Posterior vena cava (tissue), 2 donors: Measurements from ENCODE around the gene ZNF200. TPM values are rescaled to one million over a fixed set of nuclear protein-coding genes. Genes with fewer than 3 reads are reported as not detected.
"Not testable (repeated sequence)": the region's sequence is repeated elsewhere in the genome, so short reads cannot be mapped to it uniquely, and the experiment has no call there.

Experiments
- DNase-seq: peaks from one replicate; pipeline ENCODE4 v3.0.0-alpha.2; 2020; ENCODE audit warnings: low spot score
- intact Hi-C, 2 donors: fragments of 100-400 bp; cut with DNase I; formaldehyde crosslinking; loops; one replicate each; pipeline versions ENCODE4 v1.14.1 to v1.14.2; 2022 to 2023
- long read RNA-seq, 2 donors: library from polyadenylated mRNA; unstranded; transcript quantifications; one replicate each; pipeline ENCODE4 v2.0.0, GENCODE V29; 2020 to 2021
- total RNA-seq, 2 donors: library from RNA; stranded (reverse); fragmentation: NEBNext Ultra II Directional; extraction: Animal tissue kit (Norgen Biotek cat#: 25700); gene quantifications; one replicate each; pipeline ENCODE4 v1.2.1, GENCODE V29; 2021
- donor health status: DM: yes; HTN: yes; CAD: no.
- donor health status: DM: yes; HTN: yes; CAD: no.

The ZNF200 gene, protein sequence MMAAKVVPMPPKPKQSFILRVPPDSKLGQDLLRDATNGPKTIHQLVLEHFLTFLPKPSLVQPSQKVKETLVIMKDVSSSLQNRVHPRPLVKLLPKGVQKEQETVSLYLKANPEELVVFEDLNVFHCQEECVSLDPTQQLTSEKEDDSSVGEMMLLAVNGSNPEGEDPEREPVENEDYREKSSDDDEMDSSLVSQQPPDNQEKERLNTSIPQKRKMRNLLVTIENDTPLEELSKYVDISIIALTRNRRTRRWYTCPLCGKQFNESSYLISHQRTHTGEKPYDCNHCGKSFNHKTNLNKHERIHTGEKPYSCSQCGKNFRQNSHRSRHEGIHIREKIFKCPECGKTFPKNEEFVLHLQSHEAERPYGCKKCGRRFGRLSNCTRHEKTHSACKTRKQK
- total RNA-seq = 1 to 10 TPM; 5.1 to 6.9 TPM
- long read RNA-seq, donor 1, partial matches to known transcripts = 0 of 2 reads
- long read RNA-seq, donor 1, other reads (novel, unspliced or antisense) = 1 of 2 reads
- long read RNA-seq, donor 2, full-length matches to known transcripts = 6 of 7 reads
- long read RNA-seq, donor 2, partial matches to known transcripts = 1 of 7 reads
- long read RNA-seq, donor 2, other reads (novel, unspliced or antisense) = 0 of 7 reads

DNA sequence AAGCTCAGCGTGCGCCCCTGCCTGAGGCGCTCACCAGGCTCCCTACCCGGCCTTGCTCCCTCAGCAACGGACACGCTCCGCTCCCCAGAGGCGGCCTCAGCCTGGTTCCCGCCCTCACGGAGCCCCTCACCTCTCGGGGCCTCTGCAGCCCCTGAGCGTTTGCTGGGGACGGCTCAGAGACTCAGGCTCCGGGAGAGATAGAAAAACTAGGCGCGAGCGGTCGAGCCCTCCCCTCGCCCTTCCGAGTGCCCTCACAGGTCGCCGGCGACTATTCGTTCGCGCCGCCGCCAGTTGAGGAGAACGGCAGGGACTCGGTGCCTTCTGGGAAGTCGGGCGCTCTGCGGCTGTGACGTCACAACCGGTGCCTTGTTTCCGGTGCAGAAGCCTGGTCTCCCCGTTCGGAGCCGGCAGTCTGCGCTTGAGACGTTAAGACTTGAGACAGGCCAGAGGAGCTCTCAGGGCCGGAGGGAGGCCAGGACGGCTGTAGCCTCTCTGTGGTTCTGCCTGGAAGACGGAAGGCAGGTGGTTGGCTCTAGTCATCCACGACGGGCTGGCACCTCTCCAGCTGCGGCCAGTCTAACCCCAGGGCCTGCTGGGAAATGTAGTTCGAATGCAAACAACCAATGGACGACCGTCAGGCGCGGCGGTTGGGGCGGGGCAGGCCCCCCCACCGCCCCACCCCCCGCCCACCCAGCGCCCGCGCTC is at the start of gene ZNF200:
TSS of gene ZNF200 (minus strand) at position 302 of the 705 bp plus-strand sequence. CDS start 1,403 bp downstream, outside the sequence.
- peak; percentile 99 for DNase-seq
- intact Hi-C loops = no loop called here

DNA sequence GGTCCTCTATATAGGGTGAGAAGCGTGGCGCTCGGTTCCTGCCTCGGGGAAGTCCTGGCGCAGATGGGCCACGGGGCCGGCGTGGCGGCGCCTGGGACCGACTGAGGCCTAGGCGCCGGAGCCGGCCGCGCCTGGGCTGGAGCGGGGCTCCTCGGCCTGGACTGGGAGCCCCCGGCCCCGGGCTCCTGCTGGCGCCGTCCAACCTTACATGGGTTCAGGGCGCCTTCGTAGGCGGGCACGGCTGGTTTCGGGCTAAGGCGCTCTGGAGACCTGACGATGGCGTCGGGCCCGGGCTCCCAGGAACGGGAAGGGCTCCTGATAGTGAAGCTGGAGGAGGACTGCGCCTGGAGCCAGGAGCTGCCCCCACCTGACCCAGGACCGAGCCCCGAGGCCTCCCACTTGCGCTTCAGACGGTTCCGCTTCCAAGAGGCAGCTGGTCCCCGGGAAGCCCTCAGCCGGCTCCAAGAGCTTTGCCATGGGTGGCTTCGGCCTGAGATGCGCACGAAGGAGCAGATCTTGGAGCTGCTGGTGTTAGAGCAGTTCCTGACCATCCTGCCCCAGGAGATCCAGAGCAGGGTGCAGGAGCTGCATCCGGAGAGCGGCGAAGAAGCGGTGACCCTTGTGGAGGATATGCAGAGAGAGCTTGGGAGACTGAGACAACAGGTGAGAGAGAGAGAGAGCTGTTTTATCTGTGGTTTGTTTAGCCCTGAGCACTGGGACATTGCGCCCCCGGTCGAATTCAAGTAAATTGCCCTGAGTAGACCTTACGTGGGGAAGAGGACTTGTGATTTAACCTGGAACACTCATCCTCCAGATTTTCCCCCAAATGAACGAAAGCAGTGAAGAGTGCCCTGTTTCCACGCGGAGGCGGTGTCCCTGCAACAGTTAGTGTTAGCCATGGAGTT is 48.8 kb upstream of the ZNF200 start:
- intact Hi-C loops = no loop called here
- no peak for DNase-seq

DNA sequence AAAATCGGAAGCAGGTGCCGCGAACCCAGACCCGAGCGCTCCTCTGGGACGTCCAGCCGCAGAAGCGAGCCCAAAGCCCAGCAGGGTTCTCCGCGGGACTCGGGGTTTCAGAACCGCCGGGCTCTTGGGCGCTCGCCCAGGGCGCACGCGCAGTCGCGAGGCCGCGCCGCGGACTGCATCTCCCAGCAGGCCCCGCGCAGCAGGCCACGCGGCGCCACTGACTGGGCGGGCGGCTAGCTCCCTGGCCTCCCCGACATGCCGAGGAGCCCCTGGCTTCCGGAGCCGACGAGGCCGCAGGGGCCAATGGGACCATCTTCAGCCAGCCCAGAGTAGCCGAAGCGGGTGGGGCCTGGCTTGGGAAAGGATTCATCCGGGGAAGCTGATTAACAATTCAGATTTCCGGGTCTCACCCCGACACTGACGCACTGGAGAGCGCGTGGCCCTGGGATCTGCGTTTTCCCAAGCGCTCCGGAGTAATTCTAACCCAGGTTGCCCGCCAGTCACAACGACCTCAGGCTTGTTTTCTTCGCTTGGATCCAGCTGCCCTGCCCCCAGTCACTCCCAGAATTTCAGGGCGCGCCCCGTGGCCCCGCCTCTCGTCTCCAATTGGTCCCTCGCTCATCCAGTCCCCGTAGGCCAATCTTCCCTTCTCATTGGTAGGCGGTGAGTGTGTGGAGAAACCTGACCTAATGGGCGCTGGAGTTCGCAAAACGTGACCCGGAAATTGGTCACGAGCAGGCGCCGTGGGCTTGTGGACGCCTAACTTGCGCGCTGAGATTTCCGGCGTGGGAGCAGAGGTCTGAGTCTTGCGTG is 48.0 kb upstream of the ZNF200 start, which contains the start of gene ZNF263:
TSS of gene ZNF263 (plus strand) at position 762 of the 813 bp plus-strand sequence. CDS start 328 bp downstream, outside the sequence.
- peak; percentile 98 for DNase-seq
- intact Hi-C loops = no loop called here

DNA sequence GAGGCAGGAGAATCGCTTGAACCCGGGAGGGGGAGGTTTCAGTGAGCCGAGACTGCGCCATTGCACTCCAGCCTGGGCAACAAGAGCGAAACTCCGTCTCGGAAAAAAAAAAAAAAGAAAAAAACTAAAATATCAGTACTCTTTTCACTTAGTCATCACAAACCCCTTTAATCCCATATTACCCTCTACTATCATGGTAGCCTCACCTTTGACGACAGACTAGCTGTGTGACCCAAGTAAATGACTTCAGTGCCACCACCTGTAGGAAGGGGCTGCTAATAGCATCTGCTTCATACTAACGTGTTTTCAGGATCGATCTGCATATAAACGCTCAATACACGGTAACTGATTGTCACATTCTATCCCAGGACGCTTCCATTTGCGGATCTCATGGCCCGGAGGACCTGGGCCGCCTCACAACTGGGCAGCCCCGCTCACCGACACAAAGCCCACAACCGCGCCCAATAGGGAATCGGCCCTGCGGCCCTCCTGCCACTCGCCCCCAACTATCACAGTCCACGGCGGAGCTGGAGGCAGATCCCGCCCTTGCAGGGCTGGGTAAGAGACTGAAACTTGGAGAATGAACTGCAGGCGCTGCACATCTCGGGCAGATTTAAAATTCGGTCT is 47.3 kb upstream of the ZNF200 start:
- intact Hi-C loops = no loop called here
- DNase-seq = no peak

DNA sequence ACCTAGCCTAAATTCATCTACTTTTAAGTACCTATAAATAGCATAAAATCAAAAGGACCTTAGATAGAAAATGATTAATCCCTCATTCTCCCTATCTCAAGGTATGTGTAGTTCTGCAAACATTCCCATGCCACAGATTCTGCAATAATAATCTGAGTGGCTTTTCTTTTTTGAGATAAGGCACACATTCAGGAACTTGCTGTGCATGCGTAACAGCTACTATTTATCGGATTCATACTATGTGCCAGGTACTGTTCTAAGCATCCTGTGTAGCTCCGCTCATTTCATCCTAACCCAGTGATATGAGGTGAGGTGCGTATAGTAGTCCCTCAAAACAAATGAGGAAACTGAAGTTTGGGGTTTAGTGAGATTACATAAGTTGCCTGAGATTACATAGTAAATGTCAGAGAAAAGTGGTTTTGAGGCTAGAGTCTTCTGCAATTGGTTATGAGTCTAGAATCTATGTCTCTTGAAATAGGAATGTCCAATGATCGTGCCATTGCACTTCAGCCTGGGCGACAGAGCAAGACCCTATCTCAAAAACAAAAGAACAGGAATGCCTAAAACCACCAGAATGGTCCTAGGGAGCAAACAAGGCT is 46.4 kb upstream of the ZNF200 start:
- DNase-seq = no peak
- intact Hi-C loops = no loop called here

DNA sequence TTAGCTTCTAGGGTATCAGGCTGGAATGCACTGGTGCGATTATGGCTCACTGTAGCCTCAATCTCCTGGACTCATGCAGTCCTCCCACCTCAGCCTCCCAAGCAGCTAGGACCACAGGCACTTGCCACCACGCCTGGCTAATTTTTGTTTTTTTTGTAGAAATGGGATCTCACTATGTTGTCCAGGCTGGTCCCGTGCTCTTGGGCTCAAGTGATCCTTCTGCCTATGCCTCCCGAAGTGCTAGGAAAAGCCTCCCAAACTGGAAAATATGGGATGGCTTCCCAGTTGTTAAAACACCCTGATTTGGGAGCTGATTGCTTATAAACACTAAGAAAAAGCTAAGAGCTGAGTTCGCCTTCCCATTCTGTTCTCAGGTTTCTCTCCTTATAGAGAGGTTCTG is 41.7 kb upstream of the ZNF200 start:
- peak; percentile 1 for DNase-seq
- intact Hi-C loops = loop anchor here in 1 of 2 donors (5.0 kb wide), 1 partner anchor 1354 kb away; no protein-coding TSS in a partner anchor

DNA sequence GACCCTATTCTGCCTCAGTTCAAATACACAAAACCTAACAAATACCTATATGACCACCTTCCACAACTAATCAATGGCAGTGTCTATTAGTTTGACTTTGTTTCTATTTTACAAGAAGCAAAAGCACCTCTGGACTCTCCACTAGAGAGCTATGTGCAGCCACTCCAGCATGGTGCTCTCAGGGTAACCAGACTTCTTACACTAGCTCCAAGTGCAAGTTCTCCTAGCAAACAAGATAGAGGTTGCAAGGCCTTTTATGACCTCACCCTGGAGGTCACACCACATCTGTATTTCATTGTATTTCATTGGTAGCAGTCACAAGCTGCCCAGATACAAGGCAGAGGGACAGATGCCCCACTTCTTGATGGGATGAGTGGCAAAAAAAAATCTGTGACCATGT is 40.0 kb upstream of the ZNF200 start:
- intact Hi-C loops = loop anchor here in 1 of 2 donors (5.0 kb wide), 1 partner anchor 1353 kb away; no protein-coding TSS in a partner anchor
- no peak for DNase-seq

DNA sequence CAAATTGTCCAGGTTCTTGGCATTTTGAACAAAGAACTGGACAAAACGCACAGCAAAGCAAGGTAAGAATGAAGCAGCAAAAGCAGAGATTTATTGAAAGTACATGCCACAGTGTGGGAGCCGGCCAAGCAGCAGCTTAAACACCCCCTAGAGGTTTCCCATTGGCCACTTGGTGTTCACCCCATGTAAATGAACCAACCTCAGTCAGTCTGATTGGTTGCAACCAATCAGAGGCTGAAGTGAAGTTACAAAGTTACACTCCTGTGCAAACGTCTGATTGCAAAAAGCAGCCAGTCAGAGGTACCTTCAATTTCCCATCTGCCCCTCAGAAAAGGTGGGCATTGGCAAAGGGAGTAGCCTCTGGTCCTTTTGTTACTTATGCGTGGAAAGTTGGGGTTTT is 39.5 kb upstream of the ZNF200 start:
- no peak for DNase-seq
- intact Hi-C loops = no loop called here

DNA sequence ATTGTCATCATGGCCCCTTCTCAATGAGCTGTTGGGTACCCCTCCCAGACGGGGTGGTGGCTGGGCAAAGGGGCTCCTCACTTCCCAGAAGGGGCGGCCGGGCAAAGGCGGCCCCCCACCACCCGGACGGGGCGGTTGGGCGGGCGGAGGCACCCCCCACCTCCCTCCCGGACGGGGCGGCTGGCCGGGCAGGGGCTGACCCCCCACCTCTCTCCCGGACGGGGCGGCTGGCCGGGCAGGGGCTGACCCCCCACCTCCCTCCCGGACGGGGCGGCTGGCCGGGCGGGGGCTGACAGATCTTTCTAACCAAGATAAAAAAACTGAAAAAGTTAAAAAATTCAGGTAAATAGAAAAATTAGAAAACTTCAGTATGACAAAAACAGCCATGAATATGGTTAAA is 36.3 kb upstream of the ZNF200 start:
- peak; percentile 18 for DNase-seq
- intact Hi-C loops = not testable (repeated sequence)

DNA sequence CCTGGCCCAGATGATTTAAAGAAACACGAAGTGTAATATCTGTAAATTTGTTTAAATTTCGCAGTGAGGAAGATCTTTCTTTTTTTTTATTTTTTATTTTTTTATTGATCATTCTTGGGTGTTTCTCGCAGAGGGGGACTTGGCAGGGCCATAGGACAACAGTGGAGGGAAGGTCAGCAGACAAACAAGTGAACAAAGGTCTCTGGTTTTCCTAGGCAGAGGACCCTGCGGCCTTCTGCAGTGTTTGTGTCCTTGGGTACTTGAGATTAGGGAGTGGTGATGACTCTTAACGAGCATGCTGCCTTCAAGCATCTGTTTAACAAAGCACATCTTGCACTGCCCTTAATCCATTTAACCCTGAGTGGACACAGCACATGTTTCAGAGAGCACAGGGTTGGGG is 35.8 kb upstream of the ZNF200 start:
- intact Hi-C loops, DNase-seq: not testable (repeated sequence)

DNA sequence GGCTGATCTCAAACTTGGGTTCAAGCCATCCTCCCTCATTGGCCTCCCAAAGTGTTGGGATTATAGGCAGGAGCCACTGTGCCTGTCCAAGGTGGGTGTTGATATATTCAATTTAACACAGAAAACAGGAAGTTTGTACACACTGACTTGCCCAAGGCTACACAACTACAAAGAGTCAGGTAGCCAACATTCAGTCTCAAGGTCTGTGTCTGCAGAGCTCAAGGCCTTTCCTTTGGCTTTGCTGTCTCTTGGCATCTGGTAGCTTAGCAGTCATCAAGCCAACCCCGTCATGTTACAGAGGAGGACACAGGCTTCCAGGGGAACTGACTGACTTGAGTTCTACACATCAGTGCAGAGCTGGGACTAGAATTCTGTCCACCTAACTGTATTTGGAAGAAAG is 33.3 kb upstream of the ZNF200 start:
- intact Hi-C loops = no loop called here
- no peak for DNase-seq

DNA sequence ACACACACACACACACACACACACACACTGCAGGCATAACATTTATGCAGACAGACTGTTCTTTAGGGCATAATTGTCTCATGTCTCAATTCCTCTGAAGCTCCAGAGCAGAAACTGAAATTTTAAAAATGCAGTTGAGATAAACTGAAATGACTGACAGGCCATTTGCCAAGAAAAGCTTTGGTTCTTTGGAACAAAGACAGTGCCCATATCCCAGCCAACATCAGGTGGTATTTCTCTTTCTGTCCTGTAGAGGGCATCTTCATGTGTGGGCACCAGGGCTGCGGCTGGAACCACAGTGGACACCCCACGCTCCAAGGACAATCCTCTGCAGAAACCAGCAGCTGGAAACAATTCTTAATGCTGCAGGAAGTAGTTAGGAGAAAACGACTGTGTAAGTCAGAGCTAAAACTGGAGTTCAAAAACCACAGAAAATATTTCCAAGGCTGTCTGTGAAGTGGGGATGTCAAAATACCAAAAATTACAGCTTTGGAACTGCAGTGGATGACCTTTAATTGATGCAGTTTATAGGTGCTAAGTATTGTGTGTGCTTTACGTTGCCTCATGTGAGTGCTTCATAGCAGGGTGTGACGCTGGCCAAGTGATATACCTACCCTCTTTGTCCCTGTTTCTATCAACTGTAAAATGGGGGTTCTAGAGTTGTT is 32.0 kb upstream of the ZNF200 start:
- no peak for DNase-seq
- intact Hi-C loops = no loop called here

DNA sequence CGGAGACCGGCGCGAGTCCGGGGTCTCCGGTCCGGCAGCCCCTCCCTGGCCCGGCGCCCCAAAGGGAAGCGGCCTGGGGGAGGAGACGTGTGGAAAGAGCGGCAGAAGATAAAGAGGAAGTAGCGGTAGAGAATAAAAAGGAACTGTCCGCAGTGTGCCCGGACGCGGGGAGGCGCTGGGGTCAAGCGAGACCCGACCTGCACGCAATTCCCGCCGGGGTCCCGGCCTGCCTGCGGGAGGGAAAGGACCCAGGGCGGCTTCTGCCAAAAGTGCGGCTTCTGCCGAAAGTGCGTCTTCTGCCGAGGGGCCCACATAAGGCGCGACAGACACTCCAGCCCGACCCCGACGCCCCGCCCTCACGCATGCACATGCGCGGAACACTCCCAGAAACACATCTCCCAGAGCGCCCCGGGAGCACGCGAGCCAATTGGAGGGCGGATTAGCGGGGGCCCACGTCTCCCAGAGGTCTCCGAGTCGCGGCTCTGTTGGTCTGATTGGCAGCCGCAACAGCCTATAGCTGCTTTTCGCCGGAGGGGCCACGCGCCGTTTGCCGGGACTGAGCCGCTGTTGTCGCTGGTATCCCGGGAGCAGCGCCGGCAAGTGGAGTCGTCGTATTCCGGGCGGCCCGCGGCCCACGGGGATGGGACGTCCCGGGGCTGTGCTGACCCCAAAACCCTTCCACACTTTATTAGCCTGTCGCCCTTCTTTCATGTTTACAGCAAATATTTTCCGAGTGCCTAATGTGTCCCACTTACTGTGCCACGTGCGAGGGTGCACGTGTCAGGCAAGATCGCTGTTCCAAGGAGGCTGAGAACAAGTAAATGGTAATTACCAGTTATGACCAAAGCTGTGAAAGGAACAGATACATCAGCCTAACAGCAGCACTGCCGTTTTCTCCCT is 29.4 kb upstream of the ZNF200 start:
- intact Hi-C loops = no loop called here
- peak; percentile 99 for DNase-seq

DNA sequence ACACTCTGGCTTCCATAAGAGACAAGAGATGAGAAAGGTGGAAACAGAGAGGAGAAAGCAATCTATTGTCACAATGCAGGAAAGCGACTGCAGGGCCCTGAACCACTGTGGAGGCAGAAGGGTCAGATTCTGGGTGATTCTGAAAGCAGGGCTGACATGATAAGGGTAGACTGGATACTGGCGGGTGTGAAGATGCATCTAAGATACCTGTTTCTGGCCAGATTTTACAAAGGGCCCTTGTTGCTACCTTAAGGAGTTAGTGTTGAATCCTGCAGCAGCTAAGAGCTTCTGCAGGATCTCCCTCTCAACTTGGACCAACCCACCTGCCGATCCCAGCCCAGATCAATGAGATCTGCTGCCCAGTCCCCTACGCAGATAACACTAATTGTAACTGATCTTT is 27.6 kb upstream of the ZNF200 start:
- intact Hi-C loops = no loop called here
- no peak for DNase-seq

DNA sequence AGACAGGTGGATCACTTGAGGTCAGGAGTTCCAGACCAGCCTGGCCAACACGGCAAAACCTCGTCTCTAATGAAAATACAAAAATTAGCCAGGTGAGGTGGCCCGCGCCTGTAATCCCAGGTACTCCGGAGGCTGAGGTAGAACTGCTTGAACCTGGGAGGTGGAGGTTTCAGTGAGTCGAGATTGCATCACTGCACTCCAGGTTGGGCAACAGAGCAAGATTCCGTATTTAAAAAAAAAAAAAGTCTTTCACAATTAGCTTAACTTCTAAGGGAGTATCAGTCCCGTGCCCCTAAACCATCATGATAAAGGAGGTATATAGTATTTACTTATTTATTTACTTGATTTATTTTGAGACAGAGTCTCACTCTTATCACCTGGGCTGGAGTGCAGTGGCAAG is 24.9 kb upstream of the ZNF200 start:
- DNase-seq = no peak
- intact Hi-C loops = no loop called here
